ENCODE data around the gene PDILT. TPM values are rescaled to one million over a fixed set of nuclear protein-coding genes. Genes with fewer than 3 reads are reported as not detected.
A peak's percentile ranks its signal among the peaks of the same experiment; 100 is the strongest.

PDILT gene
- total and polyA plus RNA-seq, 2 of the 8 experiments (the other 6 are each of a cell fraction or from before 2014, with no cell fraction given), result not detected

DNA sequence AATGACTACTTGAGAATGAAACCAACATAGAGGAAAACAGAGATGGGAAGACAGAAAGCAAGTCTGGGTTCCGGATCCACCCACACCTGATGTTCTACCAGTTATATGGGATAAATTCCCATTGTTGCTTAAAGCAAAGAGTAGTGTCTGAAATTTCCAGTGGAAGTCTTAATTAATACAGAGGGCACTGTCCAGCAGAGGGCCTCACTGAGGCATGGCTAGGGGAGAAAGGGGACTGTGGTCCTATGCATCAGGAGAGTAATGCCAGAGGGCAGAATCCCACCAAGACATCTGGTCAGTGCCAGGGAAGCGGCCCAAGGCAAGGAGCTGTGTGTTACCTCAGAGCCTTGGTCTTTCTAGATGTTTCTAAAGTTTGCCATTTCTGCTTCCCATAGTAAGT lies 44.5 kb downstream of the PDILT start:
- Histone ChIP-seq H2BK120ac (replicated peaks; ENCODE audit: low read depth, low read length) (no peak overlapping the region), H4K20me1 (replicated peaks in 1 of 2; ENCODE audit: control insufficient read depth in 1 of 2, insufficient read depth in 2 of 2, low read length in 2 of 2) (no peaks in the 10 kb centered on the region), H3K79me1 (ENCODE audit: low read depth, low read length) (no peaks in the 10 kb centered on the region), H2AK5ac (ENCODE audit: low read depth, low read length) (no peak overlapping the region), H3K27ac (ENCODE audit: low read depth, low read length) (no peak overlapping the region), H3K9me3 (ENCODE audit: insufficient read depth in 2 of 2, low read depth in 1 of 2, low read length in 1 of 2) (peaks cover 8 to 11% of the 10 kb centered on the region in 2 experiments; a peak in 2 of 4 replicates), H3K36me3 (ENCODE audit: control insufficient read depth in 2 of 4, insufficient read depth in 4 of 4, low read length in 3 of 4) (no peaks in the 10 kb centered on the region), H3K18ac (ENCODE audit: extremely low read depth, low read length) (no peak overlapping the region), H3K79me2 (ENCODE audit: control insufficient read depth in 1 of 2, insufficient read depth in 2 of 2, low read length in 2 of 2) (no peaks in the 10 kb centered on the region), H2BK12ac (ENCODE audit: low read depth, low read length) (no peak overlapping the region), H4K8ac (ENCODE audit: extremely low read depth, insufficient read depth, low read length) (no peak overlapping the region), H3K56ac (replicated peaks; ENCODE audit: insufficient read length, low read depth, low read length) (no peak overlapping the region), H2AFZ (ENCODE audit: low read length) (no peak overlapping the region), H3K4me3 (ENCODE audit: extremely low read depth in 1 of 4, insufficient read depth in 2 of 4, low read depth in 3 of 4, low read length in 4 of 4) (no peak overlapping the region), H3K9ac (replicated peaks in 1 of 4; ENCODE audit: extremely low read depth in 1 of 4, low read depth in 3 of 4, low read length in 3 of 4) (no peak overlapping the region), H4K5ac (ENCODE audit: insufficient read length, low read depth, low read length) (no peak overlapping the region), H3K4me1 (replicated peaks in 1 of 4; ENCODE audit: control insufficient read depth in 3 of 4, insufficient read depth in 4 of 4, low read length in 3 of 4) (no peaks in the 10 kb centered on the region), H3K4ac (replicated peaks; ENCODE audit: insufficient read length, low read depth, low read length) (no peak overlapping the region), H3K27me3 (replicated peaks in 1 of 4; ENCODE audit: control insufficient read depth in 3 of 4, extremely low read depth in 1 of 4, insufficient read depth in 3 of 4, low read length in 3 of 4) (no peaks in the 10 kb centered on the region), H2BK20ac (ENCODE audit: low read length) (no peak overlapping the region), H3K23ac (ENCODE audit: insufficient read length) (no peak overlapping the region), H3K23me2 (ENCODE audit: low read depth, low read length) (no peaks in the 10 kb centered on the region), H3K4me2 (ENCODE audit: insufficient read depth in 1 of 2, low read depth in 2 of 2, low read length in 2 of 2) (no peak overlapping the region), H2BK5ac (ENCODE audit: low read depth, low read length) (no peak overlapping the region), H3K14ac (ENCODE audit: insufficient read length) (no peak overlapping the region), H4K91ac (replicated peaks; ENCODE audit: insufficient read length, low read length) (no peak overlapping the region), H2BK15ac (ENCODE audit: low read length) (no peak overlapping the region)
- TF ChIP-seq RAD21 (IDR thresholded peaks at IDR 0.05 in 1 of 2, conservative IDR thresholded peaks at IDR 0.05 in 1 of 2; ENCODE audit: low read depth in 2 of 2, low read length in 2 of 2) (peak; percentile 53 to 64), RNF2 (IDR thresholded peaks at IDR 0.05; ENCODE audit: borderline replicate concordance, low read depth, low read length, missing control alignments, poor library complexity, severe bottlenecking) (no peak), FOSL1 (IDR thresholded peaks at IDR 0.05; ENCODE audit: insufficient read depth, low read depth, low read length) (no peak), SIRT6 (IDR thresholded peaks at IDR 0.05; ENCODE audit: low read length) (no peak), SAP30 (IDR thresholded peaks at IDR 0.05; ENCODE audit: insufficient read depth, insufficient replicate concordance, low read length) (no peak)
- TF ChIP-seq, protein P1, sequence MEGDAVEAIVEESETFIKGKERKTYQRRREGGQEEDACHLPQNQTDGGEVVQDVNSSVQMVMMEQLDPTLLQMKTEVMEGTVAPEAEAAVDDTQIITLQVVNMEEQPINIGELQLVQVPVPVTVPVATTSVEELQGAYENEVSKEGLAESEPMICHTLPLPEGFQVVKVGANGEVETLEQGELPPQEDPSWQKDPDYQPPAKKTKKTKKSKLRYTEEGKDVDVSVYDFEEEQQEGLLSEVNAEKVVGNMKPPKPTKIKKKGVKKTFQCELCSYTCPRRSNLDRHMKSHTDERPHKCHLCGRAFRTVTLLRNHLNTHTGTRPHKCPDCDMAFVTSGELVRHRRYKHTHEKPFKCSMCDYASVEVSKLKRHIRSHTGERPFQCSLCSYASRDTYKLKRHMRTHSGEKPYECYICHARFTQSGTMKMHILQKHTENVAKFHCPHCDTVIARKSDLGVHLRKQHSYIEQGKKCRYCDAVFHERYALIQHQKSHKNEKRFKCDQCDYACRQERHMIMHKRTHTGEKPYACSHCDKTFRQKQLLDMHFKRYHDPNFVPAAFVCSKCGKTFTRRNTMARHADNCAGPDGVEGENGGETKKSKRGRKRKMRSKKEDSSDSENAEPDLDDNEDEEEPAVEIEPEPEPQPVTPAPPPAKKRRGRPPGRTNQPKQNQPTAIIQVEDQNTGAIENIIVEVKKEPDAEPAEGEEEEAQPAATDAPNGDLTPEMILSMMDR (IDR thresholded peaks at IDR 0.05; ENCODE audit: control extremely low read depth in 1 of 3, insufficient read depth in 1 of 3, low read depth in 1 of 3, low read length in 3 of 3), result peak; percentile 57 to 71 (median 66)
- TF ChIP-seq, protein P2, sequence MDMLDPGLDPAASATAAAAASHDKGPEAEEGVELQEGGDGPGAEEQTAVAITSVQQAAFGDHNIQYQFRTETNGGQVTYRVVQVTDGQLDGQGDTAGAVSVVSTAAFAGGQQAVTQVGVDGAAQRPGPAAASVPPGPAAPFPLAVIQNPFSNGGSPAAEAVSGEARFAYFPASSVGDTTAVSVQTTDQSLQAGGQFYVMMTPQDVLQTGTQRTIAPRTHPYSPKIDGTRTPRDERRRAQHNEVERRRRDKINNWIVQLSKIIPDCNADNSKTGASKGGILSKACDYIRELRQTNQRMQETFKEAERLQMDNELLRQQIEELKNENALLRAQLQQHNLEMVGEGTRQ (IDR thresholded peaks at IDR 0.05; ENCODE audit: low read length), result no peak
- CTCF ChIA-PET (ENCODE audit: partially characterized antibody), result interaction anchor here (0.6 to 10.6 kb wide), 16 partner anchors 9 to 462 kb away, joined by 3 to 114 read pairs (median 4); no protein-coding TSS in a partner anchor
- DNase-seq (ENCODE audit: low read depth in 1 of 2, low spot score in 2 of 2), result peak in 1 of 2 experiments; percentile 59
- no peak for FAIRE-seq
- 73% methylated on average over 2 of the region's 2 CpGs; no CpG with 5 or more reads in 1 of the 2 experiments for WGBS, 2 experiments (ENCODE audit: extremely low coverage in 1 of 2, insufficient coverage in 1 of 2, insufficient read length in 1 of 2, insufficient replicate concordance in 2 of 2, low coverage in 1 of 2, low lambda C conversion rate in 2 of 2, missing lambda C conversion rate in 1 of 2)
- POLR2A ChIA-PET (ENCODE audit: partially characterized antibody), result interaction anchor here (0.9 kb wide), 1 partner anchor 23 kb away, joined by 3 read pairs; no protein-coding TSS in a partner anchor

Data from H1 (cell line).